ENCODE results near the gene ADAM19.

Gene ADAM19

GRCh38 chr5:157540707-157541446, 34.7 kb downstream of the ADAM19 start:
- DNase-seq: peak; percentile 65

GRCh38 chr5:157540124-157540523, 35.5 kb downstream of the ADAM19 start:
- DNase-seq: no peak

DNA sequence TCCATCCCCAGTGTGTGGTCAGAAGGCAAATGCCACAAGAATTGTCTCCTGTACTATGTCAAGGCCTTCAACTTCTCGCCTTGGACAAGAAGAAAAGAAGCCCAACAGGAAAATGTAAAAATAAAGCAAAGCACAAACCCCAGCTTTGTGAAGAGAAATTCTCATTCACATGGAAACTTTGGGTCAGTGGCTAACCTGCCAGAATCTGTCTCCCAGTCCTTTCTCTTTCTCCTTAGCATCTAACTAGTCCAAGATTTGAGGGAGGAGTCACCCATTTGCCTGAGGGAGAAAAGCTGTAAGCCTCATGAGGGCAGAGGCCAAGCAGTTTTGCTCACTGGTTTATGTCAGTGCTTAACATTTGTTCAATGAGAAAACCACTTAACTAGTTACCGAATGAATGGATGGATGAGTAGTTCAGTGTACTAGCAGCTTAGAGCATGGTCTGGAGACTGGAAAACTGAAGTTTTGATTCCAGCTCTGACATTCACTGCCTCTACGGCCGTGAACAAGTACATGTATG, 36.0 kb downstream of the ADAM19 start:
- DNase-seq: no peak

DNA sequence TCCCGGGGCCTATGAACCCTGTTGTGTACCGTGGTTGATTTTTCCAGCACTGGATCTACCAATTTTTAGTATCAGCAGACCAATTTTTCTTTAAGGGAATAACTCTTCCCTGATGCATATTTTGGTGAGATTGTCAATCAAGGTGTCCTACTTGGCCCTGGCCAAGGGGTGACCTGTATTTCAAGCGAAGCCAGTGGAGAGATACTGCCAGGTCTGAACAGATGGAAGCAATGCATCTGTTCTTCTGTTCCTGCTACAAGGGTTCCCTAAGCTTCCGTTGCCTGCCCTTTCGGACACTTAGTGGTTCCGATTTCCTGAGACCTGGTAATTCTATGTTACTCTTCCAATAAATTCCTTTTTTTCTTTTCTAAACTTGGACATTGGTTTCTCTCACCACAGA, 37.3 kb downstream of the ADAM19 start:
- no peak for DNase-seq

DNA sequence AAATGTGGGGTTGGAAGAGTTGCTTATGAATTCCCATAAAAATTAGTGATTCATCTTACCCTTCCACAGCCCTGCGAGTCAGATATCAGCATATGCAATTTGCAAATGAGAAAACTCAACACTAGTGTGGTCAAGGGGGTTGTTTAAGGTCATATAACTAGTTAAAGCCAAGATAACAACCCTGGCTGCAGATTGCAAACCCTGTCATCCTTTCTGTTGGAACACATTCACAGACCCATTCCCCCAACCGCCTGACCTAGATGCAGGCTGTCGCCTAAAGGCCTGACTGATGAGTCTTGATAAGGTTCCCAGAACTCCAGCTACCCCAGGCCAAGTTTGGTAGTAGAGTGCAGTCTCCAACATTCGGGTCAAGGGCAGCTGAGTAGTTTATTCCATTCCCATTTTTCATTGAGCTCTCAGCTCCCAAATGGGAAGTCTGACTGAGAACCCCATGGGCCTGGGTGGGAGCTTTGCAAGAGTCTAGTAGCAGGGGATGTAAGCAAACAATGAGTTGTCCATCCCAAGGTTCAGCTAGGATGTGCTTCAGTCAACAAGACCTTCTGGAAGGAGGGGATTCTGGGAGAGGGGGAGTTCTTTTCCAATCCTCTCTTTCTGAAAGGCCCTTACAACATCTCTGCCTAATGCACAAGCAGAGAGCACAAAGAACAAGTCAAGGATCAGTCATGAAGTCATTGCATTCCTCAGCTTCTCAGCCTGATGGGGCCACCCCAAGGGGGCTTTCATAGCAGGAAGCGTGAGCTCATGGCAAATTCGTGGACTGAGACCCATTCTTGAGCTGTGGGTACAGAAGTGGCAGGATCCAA, 40.3 kb downstream of the ADAM19 start:
- no peak for DNase-seq

DNA sequence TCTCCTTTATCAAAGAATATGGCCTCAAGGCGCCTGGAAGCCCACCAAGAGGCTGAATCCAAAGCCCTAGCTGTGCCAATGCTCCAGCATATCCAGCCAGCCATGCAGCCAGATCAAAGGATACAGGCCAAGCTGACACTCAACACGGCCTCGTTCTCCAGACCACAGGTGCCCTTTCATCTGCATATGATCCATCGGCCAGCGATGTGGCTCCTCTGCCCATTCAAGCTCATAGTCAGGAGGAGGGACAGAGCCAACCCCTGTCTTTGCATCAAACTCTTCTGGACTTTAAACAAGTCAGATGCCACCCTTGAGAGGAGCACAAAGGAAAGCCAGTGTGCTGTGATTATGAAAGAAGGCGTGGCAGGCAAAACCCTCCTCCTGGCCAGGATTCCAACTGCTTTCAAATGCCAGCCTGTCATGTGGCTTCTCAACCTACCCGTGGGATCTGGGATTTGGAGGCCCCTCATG, 42.5 kb downstream of the ADAM19 start:
- DNase-seq: no peak

DNA sequence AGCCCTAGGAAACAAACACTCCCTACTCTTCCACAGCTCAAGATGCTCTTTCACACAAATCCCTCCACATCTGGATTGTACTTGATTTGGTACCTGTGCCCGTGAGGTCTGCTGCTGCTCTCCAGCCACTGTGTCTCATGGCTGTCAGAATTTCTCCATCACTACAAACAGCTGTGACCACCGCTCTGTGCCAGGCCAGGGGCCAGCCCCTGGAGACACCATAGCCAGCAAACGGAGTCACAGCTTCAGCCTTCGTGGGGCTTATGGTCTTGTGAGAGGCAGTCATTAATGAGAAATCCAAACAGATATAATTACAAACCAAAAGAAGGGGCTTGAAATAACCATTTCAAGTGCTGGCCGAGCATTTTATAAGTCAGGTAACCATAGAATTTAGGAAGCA, 43.6 kb downstream of the ADAM19 start:
- no peak for DNase-seq

GRCh38 chr5:157530226-157530972, 45.2 kb downstream of the ADAM19 start:
- DNase-seq: no peak

- DNase-seq: no peak
Observed at GRCh38 chr5:157529002-157529401, 46.6 kb downstream of the ADAM19 start.

DNA sequence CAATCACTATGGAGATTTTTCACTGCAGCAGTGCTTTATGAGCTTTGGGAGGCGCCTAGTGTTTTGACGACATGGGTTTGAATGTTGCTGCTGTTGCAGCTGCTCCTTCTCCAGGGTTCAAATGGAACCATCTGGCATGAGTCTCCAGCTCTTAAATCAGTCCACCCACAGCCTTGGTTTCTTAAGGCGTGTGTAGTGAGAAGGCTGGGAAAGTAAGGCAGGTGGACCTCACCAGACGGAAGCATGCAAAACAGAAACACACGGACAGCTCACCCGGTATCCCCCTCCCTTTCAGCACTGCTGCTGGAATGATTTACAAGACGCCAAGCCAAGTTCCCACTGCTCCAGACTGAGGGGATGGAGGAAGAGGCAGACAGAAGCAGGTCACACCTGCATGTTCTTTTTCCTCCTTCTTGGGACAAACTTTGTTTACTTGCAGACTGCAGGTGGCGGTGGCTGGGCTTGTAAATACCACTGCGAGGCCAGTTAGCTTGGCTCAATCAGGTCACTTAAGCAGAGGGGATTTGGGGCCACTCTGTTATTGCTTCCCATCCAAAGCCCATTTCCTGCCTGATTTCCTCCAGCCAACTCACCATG, 47.4 kb downstream of the ADAM19 start:
- DNase-seq: no peak

DNA sequence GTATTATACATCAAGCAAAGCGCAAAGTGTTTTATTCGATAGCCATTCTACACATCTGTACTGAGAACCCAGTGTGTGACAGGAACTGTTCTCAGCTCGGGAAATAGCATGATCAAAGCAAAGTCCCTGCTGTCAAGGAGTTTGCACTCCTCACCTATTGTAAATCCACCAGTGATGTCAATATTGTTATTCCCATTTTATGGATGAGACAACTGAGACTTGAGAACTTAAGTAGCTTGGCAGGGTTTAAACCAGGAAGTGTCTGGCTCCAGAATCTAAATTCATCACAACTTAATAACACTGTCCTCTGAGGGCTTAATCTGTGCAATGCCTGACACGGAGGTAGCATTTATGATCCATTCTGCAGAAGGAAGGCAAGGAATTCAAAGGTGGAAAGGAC, 50.7 kb downstream of the ADAM19 start:
- DNase-seq: no peak

GRCh38 chr5:157523976-157524375, 51.6 kb downstream of the ADAM19 start:
- DNase-seq: no peak

- no peak for DNase-seq
Observed at GRCh38 chr5:157521704-157522029, 53.9 kb downstream of the ADAM19 start.

GRCh38 chr5:157520911-157521703, 54.5 kb downstream of the ADAM19 start:
- DNase-seq: no peak

GRCh38 chr5:157519579-157520253, 55.9 kb downstream of the ADAM19 start:
- no peak for DNase-seq

DNA sequence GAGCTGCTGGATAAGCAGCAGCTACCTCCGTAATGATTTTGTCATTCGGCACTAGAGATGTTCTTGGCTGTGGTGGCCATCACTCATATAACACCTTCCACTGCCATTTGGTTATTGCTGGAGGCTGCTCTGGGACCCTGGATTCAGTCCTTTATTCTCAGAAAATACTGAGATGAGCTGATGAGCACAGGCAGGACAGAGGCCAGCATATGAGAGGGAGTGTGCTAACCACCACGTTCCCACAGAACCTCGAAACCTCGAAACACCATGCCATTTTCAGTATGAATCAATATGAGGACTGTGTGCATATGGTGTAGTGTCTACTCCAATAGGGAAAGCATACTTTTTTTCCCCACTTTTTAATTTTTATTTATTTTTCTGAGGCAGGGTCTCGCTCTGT, 56.6 kb downstream of the ADAM19 start:
- DNase-seq: no peak

DNA sequence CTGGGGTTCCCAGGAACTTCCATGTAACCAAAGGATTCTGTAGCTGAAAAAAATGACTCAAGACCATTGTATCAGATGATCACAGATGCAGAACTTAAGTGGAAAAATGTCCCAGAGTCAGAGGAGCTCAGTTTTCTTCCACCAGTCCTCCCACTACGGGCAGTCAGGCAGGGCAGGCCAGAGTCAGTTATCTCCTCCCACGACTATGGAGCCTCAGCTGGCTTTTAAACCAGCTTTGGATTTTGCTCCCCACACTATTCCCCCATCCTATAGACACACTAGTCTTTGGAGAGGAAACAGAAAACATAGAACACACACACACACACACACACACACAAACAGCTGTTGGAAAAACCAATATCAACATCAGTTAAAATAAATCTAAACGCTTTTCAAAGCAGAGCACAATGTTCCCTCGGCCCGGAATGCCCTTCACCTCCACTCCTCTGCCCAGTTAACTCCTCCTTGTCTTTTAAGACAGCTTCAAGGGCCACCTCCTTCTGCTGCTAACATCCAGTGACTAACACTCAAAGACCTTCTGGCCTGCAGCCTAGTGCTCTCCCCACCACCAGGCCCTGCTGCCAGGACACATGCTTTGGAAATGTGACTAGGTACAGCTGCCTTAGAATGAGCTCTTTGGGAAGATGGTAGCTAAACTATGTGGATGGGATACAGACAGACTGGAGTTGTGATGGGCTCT, 58.8 kb downstream of the ADAM19 start:
- DNase-seq: no peak

DNA sequence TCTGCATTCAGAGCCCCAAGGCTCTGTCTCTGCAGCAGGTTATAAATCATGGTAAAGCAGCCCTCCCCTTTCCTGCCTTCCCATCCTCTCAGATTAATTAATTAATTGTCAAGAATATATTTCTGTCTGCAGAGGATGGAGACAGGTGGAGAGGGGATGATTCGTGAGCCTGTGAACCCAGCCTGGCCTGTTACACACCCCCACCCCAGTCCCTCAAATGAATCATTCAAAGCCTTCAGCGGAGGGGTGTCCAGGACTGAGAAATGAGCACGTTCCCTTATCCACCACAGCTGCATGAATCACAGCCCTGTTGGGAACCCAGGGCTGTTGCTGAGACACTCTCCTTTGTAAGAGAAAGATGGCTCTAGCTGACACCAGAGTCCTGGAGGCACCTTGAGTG, 59.6 kb downstream of the ADAM19 start:
- peak; percentile 63 for DNase-seq

- no peak for DNase-seq
Observed at GRCh38 chr5:157514974-157515373, 60.6 kb downstream of the ADAM19 start.

DNA sequence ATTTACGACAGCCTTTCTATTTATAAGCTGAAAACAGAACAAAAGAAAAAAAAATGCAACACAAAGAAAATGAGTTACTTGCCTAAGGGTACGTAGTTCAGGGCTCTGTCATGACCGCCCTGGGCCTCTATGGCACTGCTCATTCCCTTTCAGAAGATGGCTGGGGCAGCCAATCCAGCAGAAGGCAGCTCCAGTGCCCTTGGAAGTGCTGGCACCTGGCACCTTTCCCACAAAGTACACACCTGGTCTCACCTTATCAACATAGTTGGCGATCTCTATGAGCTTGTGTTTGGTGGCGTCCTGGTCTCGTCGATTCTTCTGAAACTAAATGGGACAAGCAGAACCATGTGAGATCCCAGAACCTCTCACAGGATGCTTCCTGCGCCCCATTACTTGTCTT, 62.4 kb downstream of the ADAM19 start:
- DNase-seq: no peak
